GM23338 (cell line): ENCODE data around the gene MYO5B. TPM values are rescaled to one million over a fixed set of nuclear protein-coding genes. Genes with fewer than 3 reads are reported as not detected.

ENCODE experiments used
- ATAC-seq: fragments of 200-7000 bp; cut with Tn5 transposase; 3 replicates; pipeline ENCODE4 v1.9.1; 2020
- DNase-seq: peaks from one replicate; pipeline ENCODE4 v3.0.0-alpha.2; 2015; ENCODE audit warnings: low spot score
- H2AFZ ChIP-seq: fragments of 200-600 bp; sonication (generic); 2 replicates; pipeline ENCODE4 v1.8.0; 2016; ENCODE audit warnings: antibody characterized with exemption, mild to moderate bottlenecking, moderate library complexity
- H3F3A ChIP-seq: fragments of 200-600 bp; sonication (generic); replicated peaks from 2 replicates; pipeline ENCODE4 v1.8.0; 2017; ENCODE audit warnings: antibody characterized with exemption, mixed run types, low read depth
- H3K27ac ChIP-seq: fragments of 200-600 bp; sonication (generic); 2 replicates; pipeline ENCODE4 v1.6.1; 2016; ENCODE audit warnings: low read depth
- H3K27me3 ChIP-seq: fragments of 200-600 bp; sonication (generic); 2 replicates; pipeline ENCODE4 v1.8.0; 2016; ENCODE audit warnings: mild to moderate bottlenecking, mixed run types, moderate library complexity; ENCODE audit not compliant: insufficient read depth
- H3K36me3 ChIP-seq: fragments of 200-600 bp; sonication (generic); 2 replicates; pipeline ENCODE4 v1.8.0; 2016; ENCODE audit warnings: mild to moderate bottlenecking; ENCODE audit not compliant: insufficient read depth
- H3K4me1 ChIP-seq: fragments of 200-600 bp; sonication (generic); 2 replicates; pipeline ENCODE4 v1.8.0; 2016; ENCODE audit warnings: mild to moderate bottlenecking, moderate library complexity; ENCODE audit not compliant: insufficient read depth
- H3K4me2 ChIP-seq: fragments of 200-600 bp; sonication (generic); 2 replicates; pipeline ENCODE4 v1.7.1; 2017; ENCODE audit warnings: mixed run types
- H3K4me3 ChIP-seq: fragments of 200-600 bp; sonication (generic); 2 replicates; pipeline ENCODE4 v1.6.1; 2016; ENCODE audit warnings: mixed run types
- H3K79me2 ChIP-seq: fragments of 200-600 bp; sonication (generic); replicated peaks from 2 replicates; pipeline ENCODE4 v1.8.0; 2017; ENCODE audit warnings: mild to moderate bottlenecking; ENCODE audit not compliant: insufficient read depth
- H3K9me2 ChIP-seq: fragments of 200-600 bp; sonication (generic); 2 replicates; pipeline ENCODE4 v1.8.0; 2017; ENCODE audit not compliant: insufficient read depth
- H4K20me1 ChIP-seq: fragments of 200-600 bp; sonication (generic); replicated peaks from 2 replicates; pipeline ENCODE4 v1.8.0; 2017; ENCODE audit warnings: mild to moderate bottlenecking; ENCODE audit not compliant: insufficient read depth
- H3K27ac Mint-ChIP-seq: 2 replicates; pipeline ENCODE4 v1.8.0; 2020; ENCODE audit warnings: inconsistent platforms, mild to moderate bottlenecking, moderate library complexity, mixed read lengths
- H3K27me3 Mint-ChIP-seq: 3 replicates; pipeline ENCODE4 v1.8.0; 2022; ENCODE audit warnings: low read depth, mild to moderate bottlenecking, moderate library complexity, mixed read lengths, inconsistent platforms; ENCODE audit not compliant: insufficient read depth, poor library complexity
- H3K36me3 Mint-ChIP-seq: 3 replicates; pipeline ENCODE4 v1.8.0; 2021; ENCODE audit warnings: low read depth, mild to moderate bottlenecking, inconsistent platforms, moderate library complexity, mixed read lengths
- H3K4me1 Mint-ChIP-seq: 3 replicates; pipeline ENCODE4 v1.8.0; 2020; ENCODE audit warnings: mild to moderate bottlenecking, inconsistent platforms, mixed read lengths
- H3K4me3 Mint-ChIP-seq: 3 replicates; pipeline ENCODE4 v1.8.0; 2021; ENCODE audit warnings: moderate library complexity, mild to moderate bottlenecking, inconsistent platforms, mixed read lengths
- H3K9me3 Mint-ChIP-seq: 3 replicates; pipeline ENCODE4 v1.8.0; 2020; ENCODE audit warnings: moderate library complexity, mild to moderate bottlenecking, inconsistent platforms, mixed read lengths
- CTCF ChIP-seq, 2 experiments: fragments of 200-600 bp in 1 of 2; sonication (generic) in 1 of 2; conservative IDR thresholded peaks; 2 replicates each; pipeline versions ENCODE4 v1.5.1 to v1.6.1; 2016 to 2017; ENCODE audit warnings: antibody characterized with exemption in 2 of 2, low read depth in 2 of 2, mild to moderate bottlenecking in 2 of 2, moderate library complexity in 1 of 2
- ETS1 ChIP-seq: IDR thresholded peaks from 2 replicates; pipeline ENCODE4 v1.6.1; 2016; ENCODE audit warnings: antibody characterized with exemption
- EZH2phosphoT487 ChIP-seq: fragments of 200-600 bp; sonication (generic); IDR thresholded peaks from one replicate; pipeline ENCODE4 v1.8.1; 2018; ENCODE audit warnings: antibody characterized with exemption; ENCODE audit not compliant: unreplicated experiment
- NANOG ChIP-seq: IDR thresholded peaks from 2 replicates; pipeline ENCODE4 v1.6.1; 2016; ENCODE audit warnings: antibody characterized with exemption, borderline replicate concordance
- STAT1 ChIP-seq: IDR thresholded peaks from one replicate; pipeline ENCODE4 v1.6.1; 2016; ENCODE audit warnings: antibody characterized with exemption; ENCODE audit not compliant: unreplicated experiment
- ZNF331 ChIP-seq: fragments of 250-450 bp; sonication (Bioruptor Pico); IDR thresholded peaks from 2 replicates; pipeline ENCODE4 v1.5.0; 2020; ENCODE audit warnings: low read depth, mild to moderate bottlenecking, moderate library complexity
- ZNF462 ChIP-seq: fragments of 250-450 bp; sonication (Bioruptor Pico); IDR thresholded peaks from 2 replicates; pipeline ENCODE4 v1.5.0; 2020; ENCODE audit warnings: mild to moderate bottlenecking, moderate library complexity
- polyA plus RNA-seq: library from polyadenylated mRNA; unstranded; fragments of >200 nt; fragmentation: Nextera tagmentation; extraction: Ambion mirVana; gene quantifications from 2 replicates; pipeline ENCODE4 v1.2.1, GENCODE V29; 2016
- total RNA-seq: library from RNA; depleted of rRNA; stranded (reverse); fragments of >200 nt; shearing (Covaris generic); gene quantifications from 2 replicates; pipeline ENCODE4 v1.2.3, GENCODE V29; 2014

The MYO5B gene
- total and polyA plus RNA-seq, 2 experiments from 2014 or later: 3.2 to 19.1 TPM

GRCh38 chr18:49980896-49981295, 214.1 kb downstream of the MYO5B start:
- peaks cover 19% of the 10 kb centered on the region for H3K27me3 Mint-ChIP-seq
- H3K9me2 ChIP-seq: peaks cover 6% of the 10 kb centered on the region
- DNase-seq (no peak), ATAC-seq (no peak)
- H3K4me2 ChIP-seq: no peak overlapping the region
- no peak overlapping the region for H3K4me3 ChIP-seq
- no peak overlapping the region for H3K27ac ChIP-seq
- H3K27me3 ChIP-seq: no peaks in the 10 kb centered on the region
- no peaks in the 10 kb centered on the region for H3K79me2 ChIP-seq
- no peaks in the 10 kb centered on the region for H3K36me3 Mint-ChIP-seq
- H3K27ac Mint-ChIP-seq: no peak overlapping the region
- H4K20me1 ChIP-seq: no peaks in the 10 kb centered on the region
- H3K4me1 ChIP-seq: no peaks in the 10 kb centered on the region
- H2AFZ ChIP-seq: no peak overlapping the region
- H3K4me3 Mint-ChIP-seq: no peak overlapping the region
- no peaks in the 10 kb centered on the region; the same call in 2 of the 3 replicates for H3K9me3 Mint-ChIP-seq
- no peak for TF ChIP-seq EZH2phosphoT487
- TF ChIP-seq NANOG: no peak
- no peak for TF ChIP-seq ZNF331 (CRISPR knock-in tag)
- TF ChIP-seq ETS1: no peak
- TF ChIP-seq STAT1: no peak
- TF ChIP-seq CTCF (conservative IDR thresholded peaks at IDR 0.05; ENCODE audit: low read depth in 2 of 2): no peak
- no peak for TF ChIP-seq ZNF462 (CRISPR knock-in tag)
- no peaks in the 10 kb centered on the region for H3F3A ChIP-seq
- H3K36me3 ChIP-seq: no peaks in the 10 kb centered on the region
- peaks cover 13% of the 10 kb centered on the region for H3K4me1 Mint-ChIP-seq
